ENCODE data around the gene PHOSPHO1. TPM values are rescaled to one million over a fixed set of nuclear protein-coding genes. Genes with fewer than 3 reads are reported as not detected.

PHOSPHO1 gene
- total and polyA plus RNA-seq, 2 of the 13 experiments (the other 11 are each of a cell fraction or from before 2014, with no cell fraction given): not detected

GRCh38 chr17:49201481-49201927, 29.1 kb downstream of the PHOSPHO1 start:
- in situ Hi-C loops (cut with HindIII; ENCODE audit: extremely low pct_ligation_motif_present, low pct_unique_long_range_greater_than_20kb) (no loop called here), intact Hi-C loops (cut with micrococcal nuclease; ENCODE audit: unreplicated experiment) (no loop called here)
- Histone ChIP-seq H3K36me3 (replicated peaks in 1 of 2; ENCODE audit: control insufficient read depth in 1 of 2, insufficient read depth in 2 of 2, low read length in 2 of 2) (no peaks in the 10 kb centered on the region), H3K4me2 (ENCODE audit: low read depth, low read length) (no peak overlapping the region), H4K20me1 (ENCODE audit: insufficient read depth, low read length) (no peaks in the 10 kb centered on the region), H3K27me3 (ENCODE audit: control insufficient read depth in 1 of 2, insufficient read depth in 2 of 2, low read length in 2 of 2) (peaks cover 1 to 47% of the 10 kb centered on the region in 2 experiments; a peak in 3 of 5 replicates), H3K4me3 (replicated peaks in 1 of 3; ENCODE audit: insufficient read depth in 1 of 3, low read depth in 2 of 3, low read length in 3 of 3) (no peak overlapping the region), H3K9ac (ENCODE audit: insufficient read depth, low read depth, low read length) (no peak overlapping the region), H3K27ac (ENCODE audit: extremely low read length, insufficient read depth, low read length) (no peak overlapping the region), H3K79me2 (ENCODE audit: insufficient read depth, low read length) (no peaks in the 10 kb centered on the region), H2AFZ (ENCODE audit: low read length) (no peak overlapping the region), H3K9me3 (ENCODE audit: low read length) (no peaks in the 10 kb centered on the region), H3K4me1 (ENCODE audit: insufficient read depth, low read length) (0 out of 2 replicates have a peak, but pooled peaks cover 7% of the 10 kb centered on the region)
- ChIA-PET CTCF (ENCODE audit: low intra/inter-chr PET ratio, low total read pairs) (no interaction called here), POLR2A (no interaction called here)
- FAIRE-seq: no peak
- no peak for TF ChIP-seq YEATS2 (CRISPR knock-in tag; IDR thresholded peaks at IDR 0.05; ENCODE audit: borderline replicate concordance)
- TF ChIP-seq PAWR (CRISPR knock-in tag; IDR thresholded peaks at IDR 0.05; ENCODE audit: borderline replicate concordance): no peak
- TF ChIP-seq U2AF2 (IDR thresholded peaks at IDR 0.05; ENCODE audit: low read depth, low read length): no peak
- TF ChIP-seq ZBTB43 (CRISPR knock-in tag; conservative IDR thresholded peaks at IDR 0.05): no peak
- TF ChIP-seq GRHL1 (CRISPR knock-in tag; conservative IDR thresholded peaks at IDR 0.05): no peak
- no peak for TF ChIP-seq ZBTB21 (CRISPR knock-in tag; IDR thresholded peaks at IDR 0.05)
- no peak for TF ChIP-seq RARG (CRISPR knock-in tag; IDR thresholded peaks at IDR 0.05; ENCODE audit: low read depth)
- TF ChIP-seq ZNF788 (CRISPR knock-in tag; IDR thresholded peaks at IDR 0.05; ENCODE audit: borderline replicate concordance): no peak
- TF ChIP-seq ZNF576 (CRISPR knock-in tag; IDR thresholded peaks at IDR 0.05): no peak
- TF ChIP-seq SP140L (CRISPR knock-in tag; IDR thresholded peaks at IDR 0.05; ENCODE audit: borderline replicate concordance): no peak
- no peak for TF ChIP-seq ZNF580 (CRISPR knock-in tag; IDR thresholded peaks at IDR 0.05; ENCODE audit: borderline replicate concordance, low read depth)
- ATAC-seq: no peak
- no TSS peak for BruUV-seq (replicated peaks)
- WGBS (ENCODE audit: low lambda C conversion rate): 36% methylated on average over 8 of the region's 8 CpGs
- DNase-seq (ENCODE audit: low spot score): no peak
